Activated CD4-positive, alpha-beta T cell treated with anti-CD3 and anti-CD28 coated beads, Interleukin-2, amount 10 ng/mL, durations not matched to agents 24 days and 14 days (primary cell): ENCODE data around the gene SAP130. TPM values are rescaled to one million over a fixed set of nuclear protein-coding genes. Genes with fewer than 3 reads are reported as not detected.
"Not testable (repeated sequence)": the region's sequence is repeated elsewhere in the genome, so short reads cannot be mapped to it uniquely, and the experiment has no call there.

Experiments used
- DNase-seq: peaks from one replicate; pipeline ENCODE4 v3.0.0; 2022
- H3K27ac Mint-ChIP-seq: one replicate; pipeline ENCODE4 v1.8.0; 2022; ENCODE audit warnings: mild to moderate bottlenecking, mixed read lengths
- H3K27me3 Mint-ChIP-seq: one replicate; pipeline ENCODE4 v1.8.0; 2022; ENCODE audit warnings: mixed read lengths
- H3K36me3 Mint-ChIP-seq: one replicate; pipeline ENCODE4 v1.8.0; 2022; ENCODE audit warnings: low read depth, mild to moderate bottlenecking, mixed read lengths
- H3K4me1 Mint-ChIP-seq: one replicate; pipeline ENCODE4 v1.8.0; 2021; ENCODE audit warnings: mixed read lengths
- H3K4me3 Mint-ChIP-seq: one replicate; pipeline ENCODE4 v1.8.0; 2022; ENCODE audit warnings: mild to moderate bottlenecking, moderate library complexity, mixed read lengths
- H3K9me3 Mint-ChIP-seq: one replicate; pipeline ENCODE4 v1.8.0; 2021; ENCODE audit warnings: mixed read lengths
- intact Hi-C: fragments of 100-400 bp; cut with micrococcal nuclease; formaldehyde crosslinking; loops from one replicate; pipeline ENCODE4 v1.15.1; 2023
- total RNA-seq: library from RNA; stranded (reverse); gene quantifications from 2 replicates; pipeline ENCODE4 v1.2.3, GENCODE V29; 2022

The SAP130 gene
- total RNA-seq, 1 donor from 2014 or later: 29.8 TPM

GRCh38 chr2:127913808-127914457 is 113.9 kb downstream of the SAP130 start:
- Mint-ChIP-seq H3K27me3 (no peaks in the 10 kb centered on the region), H3K9me3 (no peaks in the 10 kb centered on the region), H3K36me3 (no peaks in the 10 kb centered on the region), H3K4me1 (no peaks in the 10 kb centered on the region), H3K27ac (no peak overlapping the region), H3K4me3 (no peak overlapping the region)
- intact Hi-C loops: no loop called here
- no peak for DNase-seq

- intact Hi-C loops: no loop called here
- no peaks in the 10 kb centered on the region for H3K36me3 Mint-ChIP-seq
- H3K27ac Mint-ChIP-seq: no peak overlapping the region
- no peak for DNase-seq
- H3K4me3 Mint-ChIP-seq: no peak overlapping the region
- no peaks in the 10 kb centered on the region for H3K27me3 Mint-ChIP-seq
- H3K4me1 Mint-ChIP-seq: no peaks in the 10 kb centered on the region
- no peaks in the 10 kb centered on the region for H3K9me3 Mint-ChIP-seq
Measured at GRCh38 chr2:127911737-127912136, 116.1 kb downstream of the SAP130 start.

- Mint-ChIP-seq H3K9me3 (no peaks in the 10 kb centered on the region), H3K27ac (no peak overlapping the region), H3K4me1 (no peaks in the 10 kb centered on the region), H3K4me3 (no peak overlapping the region), H3K27me3 (no peaks in the 10 kb centered on the region), H3K36me3 (no peaks in the 10 kb centered on the region)
- DNase-seq: no peak
- intact Hi-C loops: no loop called here
Measured at GRCh38 chr2:127910415-127910814, 117.4 kb downstream of the SAP130 start.

GRCh38 chr2:127909019-127909418 is 118.8 kb downstream of the SAP130 start:
- intact Hi-C loops: no loop called here
- H3K27me3 Mint-ChIP-seq: no peaks in the 10 kb centered on the region
- no peaks in the 10 kb centered on the region for H3K4me1 Mint-ChIP-seq
- DNase-seq: no peak
- H3K27ac Mint-ChIP-seq: no peak overlapping the region
- H3K9me3 Mint-ChIP-seq: no peaks in the 10 kb centered on the region
- no peaks in the 10 kb centered on the region for H3K36me3 Mint-ChIP-seq
- no peak overlapping the region for H3K4me3 Mint-ChIP-seq

GRCh38 chr2:127907733-127908400 is 120.0 kb downstream of the SAP130 start:
- H3K27me3 Mint-ChIP-seq, intact Hi-C loops, H3K27ac Mint-ChIP-seq, DNase-seq, H3K9me3 Mint-ChIP-seq, H3K4me1 Mint-ChIP-seq, H3K36me3 Mint-ChIP-seq, H3K4me3 Mint-ChIP-seq: not testable (repeated sequence)

GRCh38 chr2:127906206-127906926 is 121.5 kb downstream of the SAP130 start:
- Mint-ChIP-seq H3K9me3 (no peaks in the 10 kb centered on the region), H3K4me1 (no peaks in the 10 kb centered on the region), H3K4me3 (no peak overlapping the region), H3K27me3 (no peaks in the 10 kb centered on the region), H3K27ac (no peak overlapping the region), H3K36me3 (no peaks in the 10 kb centered on the region)
- intact Hi-C loops: no loop called here
- DNase-seq: no peak

- Mint-ChIP-seq H3K36me3 (no peaks in the 10 kb centered on the region), H3K27ac (no peak overlapping the region), H3K4me1 (no peaks in the 10 kb centered on the region), H3K4me3 (no peak overlapping the region), H3K27me3 (peaks cover 3% of the 10 kb centered on the region), H3K9me3 (no peaks in the 10 kb centered on the region)
- intact Hi-C loops: no loop called here
- DNase-seq: no peak
Measured at GRCh38 chr2:127901339-127902056, 126.4 kb downstream of the SAP130 start.

GRCh38 chr2:127897531-127898211 is 130.2 kb downstream of the SAP130 start:
- H3K27ac Mint-ChIP-seq: no peak overlapping the region
- H3K9me3 Mint-ChIP-seq: no peaks in the 10 kb centered on the region
- DNase-seq: no peak
- H3K36me3 Mint-ChIP-seq: no peaks in the 10 kb centered on the region
- intact Hi-C loops: no loop called here
- H3K4me3 Mint-ChIP-seq: no peak overlapping the region
- H3K4me1 Mint-ChIP-seq: no peaks in the 10 kb centered on the region
- peaks cover 3% of the 10 kb centered on the region for H3K27me3 Mint-ChIP-seq

- no peaks in the 10 kb centered on the region for H3K9me3 Mint-ChIP-seq
- DNase-seq: no peak
- H3K4me1 Mint-ChIP-seq: peaks cover 2% of the 10 kb centered on the region
- H3K27me3 Mint-ChIP-seq: no peaks in the 10 kb centered on the region
- H3K36me3 Mint-ChIP-seq: peaks cover 2% of the 10 kb centered on the region
- H3K27ac Mint-ChIP-seq: no peak overlapping the region
- no peak overlapping the region for H3K4me3 Mint-ChIP-seq
- intact Hi-C loops: no loop called here
Measured at GRCh38 chr2:127893494-127893893, 134.4 kb downstream of the SAP130 start.

- peaks cover 2% of the 10 kb centered on the region for H3K36me3 Mint-ChIP-seq
- intact Hi-C loops: no loop called here
- no peaks in the 10 kb centered on the region for H3K27me3 Mint-ChIP-seq
- H3K4me1 Mint-ChIP-seq: peaks cover 2% of the 10 kb centered on the region
- H3K27ac Mint-ChIP-seq: no peak overlapping the region
- no peaks in the 10 kb centered on the region for H3K9me3 Mint-ChIP-seq
- no peak overlapping the region for H3K4me3 Mint-ChIP-seq
- DNase-seq: no peak
Measured at GRCh38 chr2:127893033-127893432, 134.8 kb downstream of the SAP130 start.

GRCh38 chr2:127891811-127892210 is 136.0 kb downstream of the SAP130 start:
- Mint-ChIP-seq H3K27me3 (no peaks in the 10 kb centered on the region), H3K36me3 (peaks cover 2% of the 10 kb centered on the region), H3K4me1 (peaks cover 13% of the 10 kb centered on the region), H3K4me3 (no peak overlapping the region), H3K9me3 (no peaks in the 10 kb centered on the region), H3K27ac (no peak overlapping the region)
- no peak for DNase-seq
- intact Hi-C loops: no loop called here
